SJCRH30 (cell line): ENCODE measurements around the gene ELFN2. TPM values are rescaled to one million over a fixed set of nuclear protein-coding genes. Genes with fewer than 3 reads are reported as not detected.
A peak's percentile ranks its signal among the peaks of the same experiment; 100 is the strongest.

Source experiments
- DNase-seq, 2 experiments: peaks; one replicate each; pipeline ENCODE4 v3.0.0-alpha.2; 2015 to 2020
- H3K27ac ChIP-seq: fragments of 250-450 bp; sonication (Bioruptor Pico); 2 replicates; pipeline ENCODE4 v1.5.1; 2020; ENCODE audit warnings: mild to moderate bottlenecking, moderate library complexity
- H3K27me3 ChIP-seq: fragments of 250-450 bp; sonication (Bioruptor Pico); 2 replicates; pipeline ENCODE4 v1.5.1; 2020; ENCODE audit warnings: mild to moderate bottlenecking, moderate library complexity
- H3K36me3 ChIP-seq: fragments of 250-450 bp; sonication (Bioruptor Pico); 2 replicates; pipeline ENCODE4 v1.5.1; 2020; ENCODE audit warnings: mild to moderate bottlenecking, moderate library complexity
- H3K4me1 ChIP-seq: fragments of 250-450 bp; sonication (Bioruptor Pico); 2 replicates; pipeline ENCODE4 v1.5.1; 2020; ENCODE audit warnings: mild to moderate bottlenecking, moderate library complexity
- H3K4me3 ChIP-seq: fragments of 250-450 bp; sonication (Bioruptor Pico); 2 replicates; pipeline ENCODE4 v1.5.1; 2020; ENCODE audit warnings: mild to moderate bottlenecking, moderate library complexity
- H3K9me3 ChIP-seq: fragments of 250-450 bp; sonication (Bioruptor Pico); replicated peaks from 2 replicates; pipeline ENCODE4 v1.5.1; 2020; ENCODE audit warnings: mild to moderate bottlenecking, moderate library complexity
- total RNA-seq: library from RNA; depleted of rRNA; stranded (reverse); fragments of >200 nt; shearing (Covaris generic); gene quantifications from 2 replicates; pipeline ENCODE4 v1.2.3, GENCODE V29; 2014

The ELFN2 gene
- total RNA-seq, 1 experiment from 2014 or later: 0.02 TPM

GRCh38 chr22:37363261-37363992 lies 63.9 kb downstream of the ELFN2 start:
- no peak for DNase-seq
- no peak overlapping the region for H3K27ac ChIP-seq
- H3K4me1 ChIP-seq: no peaks in the 10 kb centered on the region
- H3K36me3 ChIP-seq: no peaks in the 10 kb centered on the region
- H3K4me3 ChIP-seq: no peak overlapping the region
- H3K9me3 ChIP-seq: no peaks in the 10 kb centered on the region
- peaks cover 36% of the 10 kb centered on the region for H3K27me3 ChIP-seq

GRCh38 chr22:37362621-37363020 lies 64.7 kb downstream of the ELFN2 start:
- no peak for DNase-seq
- no peaks in the 10 kb centered on the region for H3K4me1 ChIP-seq
- no peaks in the 10 kb centered on the region for H3K9me3 ChIP-seq
- H3K27ac ChIP-seq: no peak overlapping the region
- H3K36me3 ChIP-seq: no peaks in the 10 kb centered on the region
- H3K4me3 ChIP-seq: no peak overlapping the region
- peaks cover 36% of the 10 kb centered on the region for H3K27me3 ChIP-seq

- H3K4me3 ChIP-seq: no peak overlapping the region
- H3K27ac ChIP-seq: no peak overlapping the region
- H3K27me3 ChIP-seq: peaks cover 19% of the 10 kb centered on the region
- no peaks in the 10 kb centered on the region for H3K36me3 ChIP-seq
- no peak for DNase-seq
- no peaks in the 10 kb centered on the region for H3K9me3 ChIP-seq
- no peaks in the 10 kb centered on the region for H3K4me1 ChIP-seq
Observed at GRCh38 chr22:37358917-37359316, 68.4 kb downstream of the ELFN2 start.

GRCh38 chr22:37358386-37358785 lies 68.9 kb downstream of the ELFN2 start:
- peaks cover 14% of the 10 kb centered on the region for H3K27me3 ChIP-seq
- H3K27ac ChIP-seq: no peak overlapping the region
- H3K9me3 ChIP-seq: no peaks in the 10 kb centered on the region
- no peak overlapping the region for H3K4me3 ChIP-seq
- DNase-seq: no peak
- no peaks in the 10 kb centered on the region for H3K4me1 ChIP-seq
- H3K36me3 ChIP-seq: no peaks in the 10 kb centered on the region

- Histone ChIP-seq H3K36me3 (no peaks in the 10 kb centered on the region), H3K27ac (no peak overlapping the region), H3K4me1 (no peaks in the 10 kb centered on the region), H3K9me3 (no peaks in the 10 kb centered on the region), H3K27me3 (peaks cover 11% of the 10 kb centered on the region; the same call in 1 of the 2 replicates), H3K4me3 (no peak overlapping the region)
- DNase-seq: no peak
Observed at GRCh38 chr22:37357446-37358075, 69.7 kb downstream of the ELFN2 start.

- DNase-seq: no peak
- H3K36me3 ChIP-seq: no peaks in the 10 kb centered on the region
- H3K4me1 ChIP-seq: no peaks in the 10 kb centered on the region
- peaks cover 11% of the 10 kb centered on the region; the same call in 1 of the 2 replicates for H3K27me3 ChIP-seq
- H3K27ac ChIP-seq: no peak overlapping the region
- H3K4me3 ChIP-seq: no peak overlapping the region
- H3K9me3 ChIP-seq: no peaks in the 10 kb centered on the region
Observed at GRCh38 chr22:37356922-37357321, 70.4 kb downstream of the ELFN2 start.

- H3K9me3 ChIP-seq: no peaks in the 10 kb centered on the region
- H3K4me1 ChIP-seq: no peaks in the 10 kb centered on the region
- H3K36me3 ChIP-seq: no peaks in the 10 kb centered on the region
- peaks cover 10% of the 10 kb centered on the region; the same call in 1 of the 2 replicates for H3K27me3 ChIP-seq
- H3K4me3 ChIP-seq: no peak overlapping the region
- no peak overlapping the region for H3K27ac ChIP-seq
- DNase-seq: no peak
Observed at GRCh38 chr22:37355174-37355573, 72.1 kb downstream of the ELFN2 start.

GRCh38 chr22:37354670-37355069 lies 72.6 kb downstream of the ELFN2 start:
- H3K27me3 ChIP-seq: peaks cover 10% of the 10 kb centered on the region; the same call in 1 of the 2 replicates
- H3K27ac ChIP-seq: no peak overlapping the region
- no peaks in the 10 kb centered on the region for H3K4me1 ChIP-seq
- H3K4me3 ChIP-seq: no peak overlapping the region
- no peak for DNase-seq
- H3K36me3 ChIP-seq: no peaks in the 10 kb centered on the region
- no peaks in the 10 kb centered on the region for H3K9me3 ChIP-seq

- Histone ChIP-seq H3K4me1 (no peaks in the 10 kb centered on the region), H3K27me3 (peaks cover 10% of the 10 kb centered on the region; the same call in 1 of the 2 replicates), H3K27ac (no peak overlapping the region), H3K4me3 (no peak overlapping the region), H3K36me3 (no peaks in the 10 kb centered on the region), H3K9me3 (no peaks in the 10 kb centered on the region)
- no peak for DNase-seq
Observed at GRCh38 chr22:37354261-37354660, 73.0 kb downstream of the ELFN2 start.

GRCh38 chr22:37353839-37354238 lies 73.4 kb downstream of the ELFN2 start:
- peaks cover 10% of the 10 kb centered on the region; the same call in 1 of the 2 replicates for H3K27me3 ChIP-seq
- no peaks in the 10 kb centered on the region for H3K4me1 ChIP-seq
- H3K9me3 ChIP-seq: no peaks in the 10 kb centered on the region

GRCh38 chr22:37352481-37352880 lies 74.8 kb downstream of the ELFN2 start:
- no peak overlapping the region for H3K4me3 ChIP-seq
- H3K27ac ChIP-seq: no peak overlapping the region
- no peaks in the 10 kb centered on the region for H3K36me3 ChIP-seq
- no peaks in the 10 kb centered on the region for H3K9me3 ChIP-seq
- H3K27me3 ChIP-seq: peaks cover 10% of the 10 kb centered on the region; the same call in 1 of the 2 replicates
- H3K4me1 ChIP-seq: no peaks in the 10 kb centered on the region
- DNase-seq: no peak

More at GRCh38 chr22:37353839-37354238, 73.4 kb downstream of the ELFN2 start:
- no peak overlapping the region for H3K27ac ChIP-seq
- no peaks in the 10 kb centered on the region for H3K36me3 ChIP-seq
- H3K4me3 ChIP-seq: no peak overlapping the region
- no peak for DNase-seq

GRCh38 chr22:37351232-37351631 lies 76.0 kb downstream of the ELFN2 start:
- DNase-seq: no peak
- Histone ChIP-seq H3K27ac (no peak overlapping the region), H3K9me3 (no peaks in the 10 kb centered on the region), H3K27me3 (peaks cover 10% of the 10 kb centered on the region; the same call in 1 of the 2 replicates), H3K36me3 (no peaks in the 10 kb centered on the region), H3K4me1 (peaks cover 3% of the 10 kb centered on the region; the same call in 1 of the 2 replicates), H3K4me3 (no peak overlapping the region)

- Histone ChIP-seq H3K36me3 (no peaks in the 10 kb centered on the region), H3K27me3 (peaks cover 4% of the 10 kb centered on the region; the same call in 1 of the 2 replicates), H3K27ac (no peak overlapping the region), H3K4me1 (peaks cover 9% of the 10 kb centered on the region), H3K9me3 (no peaks in the 10 kb centered on the region), H3K4me3 (no peak overlapping the region)
- no peak for DNase-seq
Observed at GRCh38 chr22:37349043-37349814, 78.0 kb downstream of the ELFN2 start.

- no peaks in the 10 kb centered on the region for H3K9me3 ChIP-seq
- peaks cover 9% of the 10 kb centered on the region for H3K4me1 ChIP-seq
- H3K4me3 ChIP-seq: no peak overlapping the region
- H3K36me3 ChIP-seq: no peaks in the 10 kb centered on the region
- no peak overlapping the region for H3K27ac ChIP-seq
- peaks cover 13% of the 10 kb centered on the region; the same call in 1 of the 2 replicates for H3K27me3 ChIP-seq
- peak in 1 of 2 experiments; percentile 20 for DNase-seq
Observed at GRCh38 chr22:37346505-37346895, 80.8 kb downstream of the ELFN2 start.
